Fibroblast of villous mesenchyme (primary cell): Measurements from ENCODE around the gene SNAI3. TPM values are rescaled to one million over a fixed set of nuclear protein-coding genes. Genes with fewer than 3 reads are reported as not detected.

ENCODE experiments used
- DNase-seq: peaks from one replicate; pipeline ENCODE4 v3.0.0-alpha.2; 2010; ENCODE audit warnings: low read depth
- H3K4me3 ChIP-seq: 2 replicates; pipeline ENCODE4 v1.5.1; 2011; ENCODE audit warnings: low read depth, mild to moderate bottlenecking, low read length
- total RNA-seq: library from RNA; depleted of rRNA; stranded (reverse); fragments of >200 nt; gene quantifications from 2 replicates; pipeline ENCODE4 v1.2.3, GENCODE V29; 2012
- TF ChIP-seq, protein P1 (sequence below): IDR thresholded peaks from 2 replicates; pipeline ENCODE4 v1.5.1; 2012; ENCODE audit warnings: low read depth, mild to moderate bottlenecking, low read length; ENCODE audit not compliant: insufficient read depth

SNAI3 gene
- total RNA-seq, 1 donor, result not detected

DNA sequence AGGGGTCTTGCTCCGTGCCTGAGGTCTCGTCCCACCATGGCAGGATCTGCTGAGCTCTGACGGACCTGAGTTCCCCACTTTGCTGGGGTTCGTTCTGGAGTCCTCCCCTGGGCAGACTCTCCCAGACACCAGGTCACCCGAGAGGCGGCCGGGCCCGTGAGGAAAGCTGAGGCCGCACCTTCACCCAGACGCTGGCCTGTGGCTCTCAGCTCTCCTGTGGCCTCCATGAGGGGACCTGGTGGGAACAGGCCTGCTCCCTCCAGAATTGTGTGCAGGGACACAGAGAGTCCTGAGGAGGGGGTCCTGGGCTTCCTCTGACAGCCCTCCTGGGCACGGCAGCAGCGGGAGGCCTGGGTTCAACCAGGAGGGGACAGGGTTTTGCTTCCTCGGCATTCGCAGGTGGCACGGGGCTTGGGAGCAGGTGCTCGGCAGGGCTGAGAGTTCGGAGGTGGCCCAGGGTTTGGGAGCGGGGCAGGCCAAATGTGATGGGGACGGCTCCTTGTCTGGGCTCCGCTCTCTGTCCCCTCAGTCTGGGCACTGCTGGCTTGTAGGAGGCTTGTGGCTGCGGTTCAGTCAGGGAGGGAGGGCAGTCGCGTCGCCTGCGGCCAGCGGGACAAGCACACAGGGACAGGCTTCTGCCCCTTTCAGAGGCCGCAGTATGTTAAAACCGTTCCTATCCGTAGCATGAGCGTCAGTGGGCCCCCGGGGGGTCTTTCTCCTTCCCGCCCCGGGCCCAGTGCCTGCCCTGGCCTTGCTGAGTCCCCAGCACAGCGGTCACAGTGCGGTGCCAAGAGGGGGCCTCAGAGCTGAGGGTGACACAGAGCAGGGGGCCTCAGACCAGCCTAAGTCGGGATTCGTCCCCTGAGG, 8.1 kb upstream of the SNAI3 start:
- no peak for DNase-seq
- H3K4me3 ChIP-seq, result no peak overlapping the region
- TF ChIP-seq, protein P1, sequence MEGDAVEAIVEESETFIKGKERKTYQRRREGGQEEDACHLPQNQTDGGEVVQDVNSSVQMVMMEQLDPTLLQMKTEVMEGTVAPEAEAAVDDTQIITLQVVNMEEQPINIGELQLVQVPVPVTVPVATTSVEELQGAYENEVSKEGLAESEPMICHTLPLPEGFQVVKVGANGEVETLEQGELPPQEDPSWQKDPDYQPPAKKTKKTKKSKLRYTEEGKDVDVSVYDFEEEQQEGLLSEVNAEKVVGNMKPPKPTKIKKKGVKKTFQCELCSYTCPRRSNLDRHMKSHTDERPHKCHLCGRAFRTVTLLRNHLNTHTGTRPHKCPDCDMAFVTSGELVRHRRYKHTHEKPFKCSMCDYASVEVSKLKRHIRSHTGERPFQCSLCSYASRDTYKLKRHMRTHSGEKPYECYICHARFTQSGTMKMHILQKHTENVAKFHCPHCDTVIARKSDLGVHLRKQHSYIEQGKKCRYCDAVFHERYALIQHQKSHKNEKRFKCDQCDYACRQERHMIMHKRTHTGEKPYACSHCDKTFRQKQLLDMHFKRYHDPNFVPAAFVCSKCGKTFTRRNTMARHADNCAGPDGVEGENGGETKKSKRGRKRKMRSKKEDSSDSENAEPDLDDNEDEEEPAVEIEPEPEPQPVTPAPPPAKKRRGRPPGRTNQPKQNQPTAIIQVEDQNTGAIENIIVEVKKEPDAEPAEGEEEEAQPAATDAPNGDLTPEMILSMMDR, result no peak

DNA sequence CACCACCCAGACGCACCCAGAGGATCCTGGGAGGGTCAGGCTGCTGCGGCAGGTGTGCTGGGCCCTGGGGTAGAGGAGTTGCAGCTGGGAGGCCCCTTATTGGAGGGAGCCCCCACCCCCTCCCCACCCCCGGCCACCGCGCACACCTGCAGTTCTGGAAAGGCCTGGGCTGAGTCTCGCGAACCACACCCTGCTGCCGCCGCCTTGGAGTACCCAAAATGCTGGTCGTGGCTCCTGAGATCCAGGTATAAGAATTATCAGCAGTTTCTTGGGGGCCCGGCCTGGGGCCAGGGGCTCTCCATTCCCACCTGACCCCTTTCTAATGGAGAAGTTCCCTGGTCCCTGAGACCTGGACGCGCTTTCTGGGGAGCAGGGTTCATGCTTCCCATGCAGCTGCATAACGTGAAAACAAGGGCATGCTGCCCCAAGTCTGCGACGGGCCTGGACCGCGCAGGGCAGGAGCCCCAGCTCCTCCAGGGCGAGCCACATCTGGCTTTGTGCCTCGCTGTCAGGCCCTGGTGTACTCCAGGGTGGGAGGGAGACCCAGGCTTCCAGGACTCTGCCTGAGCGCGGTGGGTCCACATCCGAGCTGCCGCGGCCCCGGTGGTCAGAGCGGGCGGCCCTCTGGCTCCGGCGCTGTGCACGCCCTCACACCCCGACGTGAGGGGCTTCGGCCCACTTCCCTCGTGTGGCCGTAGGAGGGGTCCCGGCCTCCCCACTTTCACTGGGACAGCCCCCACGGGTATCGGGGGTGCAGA, 7.3 kb upstream of the SNAI3 start:
- H3K4me3 ChIP-seq, result no peak overlapping the region
- TF ChIP-seq, protein P1, result no peak
- no peak for DNase-seq

DNA sequence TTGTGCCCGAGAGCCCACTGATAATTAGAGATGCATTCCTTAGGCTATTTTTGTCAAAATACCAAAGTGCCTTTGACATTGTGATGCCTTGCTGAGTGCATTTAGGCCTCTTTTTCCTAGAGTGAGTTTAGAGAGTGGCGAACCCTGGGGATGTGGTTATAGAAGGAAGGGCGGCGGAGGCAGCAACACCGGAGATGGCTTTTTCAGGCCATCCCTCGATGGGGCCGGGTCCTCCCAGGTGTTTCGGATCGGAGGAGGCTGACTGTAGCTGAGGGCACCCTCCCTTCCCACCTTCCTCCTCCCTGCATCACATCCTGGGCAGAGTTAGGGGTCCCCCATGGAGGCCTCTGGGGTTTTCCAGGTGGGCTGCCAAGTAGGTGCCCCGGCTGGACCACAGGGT, 6.6 kb upstream of the SNAI3 start:
- DNase-seq, result no peak
- TF ChIP-seq, protein P1, result no peak
- H3K4me3 ChIP-seq, result no peak overlapping the region

DNA sequence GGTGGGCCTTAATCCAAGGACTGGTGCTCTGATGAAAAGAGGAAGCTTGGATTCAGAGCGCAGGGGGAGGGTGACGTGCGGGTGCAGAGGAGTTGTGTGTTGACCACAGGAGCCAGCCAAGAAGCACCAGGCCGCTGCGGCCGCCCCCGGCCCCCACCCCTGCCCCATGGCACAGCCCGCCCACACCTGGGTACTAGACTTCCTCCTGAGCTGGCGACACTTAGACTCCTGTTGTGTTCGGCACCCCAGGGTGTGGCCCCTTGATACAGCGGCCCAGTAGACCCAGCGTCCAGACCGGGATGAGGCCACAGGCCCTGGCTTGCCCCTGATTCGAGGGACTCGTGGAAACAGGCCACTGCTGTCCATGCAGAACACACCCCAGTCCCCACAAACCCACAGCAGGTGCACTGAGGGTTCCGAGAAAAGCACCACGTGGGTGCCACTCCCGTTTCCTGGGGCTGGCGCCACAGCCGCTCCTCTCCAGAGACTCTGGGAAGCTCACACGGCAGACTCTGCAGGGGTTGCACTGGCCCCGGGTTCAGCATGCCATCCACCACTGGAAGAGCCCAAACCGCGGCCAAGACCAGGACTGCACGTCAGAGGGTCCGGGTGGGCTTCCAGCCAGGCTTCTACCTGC, 5.7 kb upstream of the SNAI3 start:
- TF ChIP-seq, protein P1, result no peak

DNA sequence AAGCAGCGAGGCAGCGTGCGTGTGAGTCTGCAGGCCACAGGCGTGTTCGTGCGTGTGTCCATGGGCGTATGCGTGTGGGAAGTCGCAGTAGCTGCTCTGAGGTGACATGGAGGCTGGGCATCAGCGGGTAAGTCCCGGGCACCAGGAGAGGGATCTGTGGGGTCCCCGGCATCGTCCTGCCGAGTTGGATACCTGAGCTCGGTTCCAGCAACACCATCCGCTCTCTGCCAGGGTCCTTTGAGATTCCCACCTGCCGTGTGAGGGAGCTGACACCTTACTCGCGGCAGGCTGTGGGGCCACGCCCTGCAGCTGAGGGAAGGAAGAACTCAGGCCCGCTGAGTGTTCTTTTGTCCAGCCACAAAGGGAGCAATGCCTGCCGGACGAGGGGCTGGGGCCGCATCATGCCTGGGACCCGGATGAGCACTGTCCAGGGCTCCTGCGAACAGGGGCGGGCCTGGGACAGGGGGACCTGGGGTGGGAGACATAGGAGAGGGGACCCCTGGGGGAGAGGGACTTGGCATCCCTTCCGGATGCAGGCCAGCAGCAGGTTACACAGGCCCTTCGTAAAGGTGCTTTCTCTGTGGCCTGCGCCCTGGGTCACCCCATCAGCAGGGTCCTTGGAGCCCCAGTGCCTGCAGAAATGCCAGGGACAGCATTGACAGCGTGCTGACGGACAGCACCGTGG, 5.0 kb upstream of the SNAI3 start:
- TF ChIP-seq, protein P1, result no peak
- no peak for DNase-seq
- no peak overlapping the region for H3K4me3 ChIP-seq

More for the DNA sequence above, 5.7 kb upstream of the SNAI3 start:
- DNase-seq, result no peak
- no peak overlapping the region for H3K4me3 ChIP-seq
